Putamen (tissue), 1 donor: ENCODE results near the gene PXDC1.
A peak's percentile ranks its signal among the peaks of the same experiment; 100 is the strongest.

Source experiments
- DNase-seq: peaks from one replicate; pipeline ENCODE4 v3.0.0-alpha.2; 2016; ENCODE audit warnings: low spot score

The PXDC1 gene, protein sequence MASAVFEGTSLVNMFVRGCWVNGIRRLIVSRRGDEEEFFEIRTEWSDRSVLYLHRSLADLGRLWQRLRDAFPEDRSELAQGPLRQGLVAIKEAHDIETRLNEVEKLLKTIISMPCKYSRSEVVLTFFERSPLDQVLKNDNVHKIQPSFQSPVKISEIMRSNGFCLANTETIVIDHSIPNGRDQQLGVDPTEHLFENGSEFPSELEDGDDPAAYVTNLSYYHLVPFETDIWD

DNA sequence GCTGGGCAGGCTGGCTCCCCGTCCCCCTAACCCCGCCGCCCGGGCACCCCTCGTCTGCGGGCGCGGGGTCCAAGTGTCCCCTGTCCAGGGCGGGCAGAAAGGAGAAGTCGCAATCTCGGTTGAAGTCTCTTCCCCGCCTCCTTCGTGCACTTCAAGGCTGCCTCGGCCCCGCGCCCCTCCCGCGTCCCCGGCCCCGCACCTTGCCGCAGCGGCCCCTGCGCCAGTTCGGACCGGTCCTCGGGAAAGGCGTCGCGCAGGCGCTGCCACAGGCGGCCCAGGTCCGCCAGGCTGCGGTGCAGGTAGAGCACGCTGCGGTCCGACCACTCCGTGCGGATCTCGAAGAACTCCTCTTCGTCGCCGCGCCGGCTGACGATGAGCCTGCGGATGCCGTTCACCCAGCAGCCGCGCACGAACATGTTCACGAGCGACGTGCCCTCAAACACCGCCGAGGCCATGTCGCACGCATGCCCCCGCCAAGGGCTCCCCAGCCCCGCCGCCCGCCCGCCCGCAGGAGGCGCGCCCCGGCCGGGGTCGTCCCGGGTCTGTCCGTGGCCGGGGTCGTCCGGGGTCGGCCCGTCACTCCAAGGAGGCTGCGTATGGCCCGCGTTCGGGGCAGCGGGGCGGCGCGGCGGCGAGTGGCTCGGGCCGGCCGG lies at the start of gene PXDC1:
Gene PXDC1 (minus strand): TSS at position 637 of the 653 bp plus-strand sequence. CDS start 182 bp downstream, at position 455.
- DNase-seq, result no peak

DNA sequence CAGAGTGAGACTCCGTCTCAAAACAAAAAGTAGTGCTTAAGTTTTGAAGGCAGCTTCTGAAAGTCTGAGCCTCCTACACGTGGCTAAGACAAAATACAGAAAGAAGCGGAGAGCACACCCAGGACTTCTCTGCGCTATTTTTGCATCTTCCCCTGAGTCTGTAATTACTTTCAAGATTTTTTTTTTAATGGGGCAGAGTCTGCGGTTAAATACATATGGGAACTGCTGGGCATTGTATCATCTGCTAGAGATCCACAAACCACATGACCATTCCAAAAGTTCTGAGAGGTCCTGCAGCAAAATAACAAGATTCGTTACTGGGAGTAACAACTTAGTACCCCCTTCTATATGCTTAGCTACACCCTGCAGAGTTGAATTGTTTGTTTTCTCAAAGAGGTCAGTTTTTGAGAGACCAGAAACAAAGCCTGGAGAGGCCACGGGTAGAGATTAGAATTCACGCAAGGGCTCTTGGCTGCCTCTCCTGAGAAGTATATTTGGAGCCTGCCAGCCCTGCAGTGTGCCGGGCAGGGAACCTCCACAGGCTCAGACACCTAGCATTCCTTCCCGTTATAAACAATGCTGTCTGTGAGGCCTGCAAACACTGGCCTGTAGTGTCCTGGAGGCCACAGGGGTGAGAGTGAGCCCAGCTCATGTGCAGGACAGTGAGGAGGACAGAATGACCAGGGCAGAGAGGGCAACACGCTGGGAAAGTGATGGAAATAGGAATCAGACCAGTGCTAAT lies 49.5 kb upstream of the PXDC1 start:
- DNase-seq, result no peak

DNA sequence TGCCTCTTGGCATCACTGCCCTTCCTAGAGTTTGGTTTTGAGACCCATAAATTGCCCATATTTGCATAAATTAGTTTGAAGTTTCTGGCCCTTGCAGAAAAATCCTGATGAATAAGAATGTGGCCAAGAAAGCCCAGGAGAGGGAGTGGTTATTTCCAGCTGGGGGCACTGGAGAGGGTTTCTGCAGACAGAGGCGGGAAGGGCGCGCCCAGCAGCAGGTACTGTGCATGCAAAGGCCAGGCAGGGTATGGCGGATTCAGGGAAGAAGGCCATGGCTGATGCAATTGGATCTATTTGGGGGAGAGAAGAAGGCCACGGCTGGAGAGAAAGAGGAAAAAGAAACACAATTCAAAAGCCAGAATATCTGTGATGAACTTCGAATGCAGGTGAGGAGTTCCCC lies 48.2 kb upstream of the PXDC1 start:
- no peak for DNase-seq

DNA sequence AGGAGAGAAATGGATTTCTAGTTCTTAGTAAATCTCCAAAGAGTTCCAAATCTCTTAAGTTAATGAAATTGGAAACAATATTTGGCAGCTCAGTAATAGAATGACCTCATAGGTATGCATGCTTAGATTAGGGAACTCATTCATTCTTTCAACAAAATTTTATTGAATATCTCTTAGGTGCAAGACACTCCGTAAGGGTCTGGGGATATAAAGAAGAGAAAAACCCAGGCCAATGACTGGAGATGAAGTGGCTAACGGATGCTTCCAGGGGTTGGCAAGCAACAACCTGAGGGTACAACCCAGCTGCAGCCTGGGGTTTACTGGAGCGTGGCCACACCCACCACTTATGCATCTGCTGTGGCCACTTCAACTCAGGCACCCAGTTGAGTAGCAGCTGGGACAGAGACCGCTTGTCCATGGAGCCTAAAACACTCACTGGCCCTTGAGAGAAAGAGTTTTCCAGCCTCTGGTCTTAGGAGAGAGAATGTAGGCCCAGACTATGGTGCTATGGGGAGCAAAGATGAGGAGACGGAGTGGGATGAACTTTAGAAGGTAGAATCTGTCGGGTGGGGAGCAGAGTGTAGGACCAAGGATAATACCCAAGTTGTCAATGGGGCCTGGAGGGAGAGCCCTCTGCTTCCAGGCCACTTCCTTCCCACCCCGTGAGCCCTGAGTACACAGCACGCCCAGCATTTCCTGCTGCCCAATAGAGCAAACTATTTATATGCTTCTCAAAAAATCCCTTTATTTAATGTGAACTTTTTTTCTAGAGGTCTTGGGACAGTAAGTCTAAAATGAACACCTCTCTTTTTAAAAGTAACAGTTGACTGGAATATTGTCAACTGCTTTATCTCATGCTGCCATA lies 46.8 kb upstream of the PXDC1 start:
- no peak for DNase-seq

DNA sequence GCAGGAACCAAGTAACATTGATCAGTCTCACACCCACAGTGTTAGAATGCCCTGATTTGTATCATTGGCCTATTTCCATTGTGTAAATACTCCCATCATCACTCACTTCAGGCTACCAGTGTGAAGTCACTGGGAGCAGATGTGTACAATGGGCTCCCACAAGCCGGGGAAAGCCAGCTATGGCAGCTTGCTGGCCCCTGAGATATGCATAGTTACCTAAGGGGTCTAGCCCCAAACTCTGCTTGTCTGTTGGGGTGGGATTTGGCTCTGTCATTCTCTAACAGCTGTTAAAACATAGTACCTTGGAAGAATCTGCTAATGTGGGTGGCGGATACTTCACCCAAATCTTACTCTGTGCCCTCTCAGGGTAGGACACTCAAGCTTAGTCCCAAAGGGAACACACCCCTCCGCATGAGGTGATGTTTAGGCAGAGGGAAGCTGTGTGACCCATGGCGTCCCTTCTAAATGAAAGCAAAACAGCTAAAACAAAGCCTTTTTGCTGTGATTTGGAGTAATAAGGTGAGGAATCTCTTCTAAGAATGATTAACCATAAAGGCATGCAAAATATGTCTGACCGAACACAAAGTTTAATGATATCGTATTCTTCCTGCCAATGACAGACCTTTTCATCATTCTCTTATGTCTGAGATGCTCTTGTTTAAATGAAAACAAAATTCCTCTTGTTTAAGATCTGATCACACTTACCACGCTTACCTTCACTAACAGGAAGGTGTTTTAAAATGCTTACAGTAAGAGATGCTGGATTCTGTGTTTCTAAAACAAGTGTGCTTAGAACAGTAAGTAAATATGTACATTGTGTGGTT lies 45.9 kb upstream of the PXDC1 start:
- DNase-seq, result no peak

DNA sequence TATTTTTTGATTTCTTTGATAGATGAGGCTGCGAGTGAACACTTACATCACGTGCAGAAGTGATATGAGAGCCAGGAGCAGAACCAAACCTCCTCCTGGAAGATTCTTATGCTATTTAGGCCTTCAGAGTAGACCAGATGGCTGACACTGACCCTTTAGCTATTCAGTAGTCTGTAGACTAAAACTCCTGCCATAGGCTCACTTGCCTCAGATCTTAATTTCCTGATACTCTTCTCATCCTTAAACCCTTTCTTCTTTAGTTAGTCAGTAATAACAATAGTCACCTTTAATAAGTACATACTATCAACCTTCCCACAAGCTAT lies 45.2 kb upstream of the PXDC1 start:
- no peak for DNase-seq

DNA sequence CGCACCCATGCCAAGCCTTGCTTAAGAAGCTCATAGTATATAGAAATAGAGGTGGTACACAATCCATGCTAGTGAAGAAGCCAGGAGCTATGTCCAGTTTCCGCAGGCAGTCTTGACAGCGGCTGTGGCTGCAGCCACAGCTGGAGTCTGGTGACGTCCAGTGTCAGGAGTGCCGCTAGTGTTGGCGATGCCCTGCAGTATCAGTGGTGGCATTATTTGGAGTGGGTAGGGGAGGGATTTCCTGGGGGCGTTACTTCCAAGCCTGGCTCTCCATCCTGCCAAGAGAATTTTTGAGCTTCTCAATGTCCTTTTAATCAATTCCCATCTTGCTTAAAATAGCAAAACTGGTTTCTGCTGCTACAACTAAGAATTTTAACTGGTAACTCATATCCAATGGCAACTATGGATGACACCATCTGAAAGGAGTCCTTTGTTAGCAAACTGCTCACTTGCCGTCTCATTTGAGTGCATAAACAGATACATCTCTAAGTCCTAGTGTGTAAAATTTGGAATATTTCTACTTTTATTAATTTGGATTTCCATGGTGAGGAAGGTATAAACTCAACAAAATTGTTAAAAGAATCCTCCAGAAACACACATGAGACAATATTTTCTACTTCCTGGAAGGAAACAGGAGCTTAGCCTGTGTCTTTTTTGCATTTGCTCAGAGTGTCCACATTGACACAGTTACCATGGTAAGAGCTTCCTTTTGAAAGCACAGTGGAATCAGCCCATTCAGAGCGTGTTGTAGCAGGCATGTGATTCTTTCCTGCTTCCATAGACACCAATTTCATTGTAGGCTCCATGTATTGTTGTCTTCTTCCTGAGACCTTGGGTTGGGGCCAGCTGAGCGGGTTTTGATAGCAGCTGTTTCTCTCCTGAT lies 44.6 kb upstream of the PXDC1 start:
- DNase-seq, result peak; percentile 83

DNA sequence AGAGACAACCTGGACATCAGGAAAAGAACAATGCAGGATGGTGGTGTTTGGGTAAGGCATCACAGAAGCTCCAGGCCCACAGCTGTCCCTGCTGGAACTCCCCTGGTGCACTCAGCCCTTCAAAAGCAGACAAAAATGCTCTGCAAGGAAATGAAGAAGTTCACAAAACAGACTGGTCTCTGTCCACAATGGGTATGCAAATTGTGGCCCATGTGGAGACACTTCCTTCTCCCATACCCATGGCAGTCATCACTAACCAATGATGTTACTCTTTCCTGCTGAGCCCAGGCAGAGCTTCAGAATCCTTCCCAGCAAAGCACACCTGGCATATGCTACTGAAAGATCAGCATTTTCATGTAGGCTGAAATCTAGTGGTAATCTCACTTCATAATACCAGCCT lies 42.6 kb upstream of the PXDC1 start:
- no peak for DNase-seq

DNA sequence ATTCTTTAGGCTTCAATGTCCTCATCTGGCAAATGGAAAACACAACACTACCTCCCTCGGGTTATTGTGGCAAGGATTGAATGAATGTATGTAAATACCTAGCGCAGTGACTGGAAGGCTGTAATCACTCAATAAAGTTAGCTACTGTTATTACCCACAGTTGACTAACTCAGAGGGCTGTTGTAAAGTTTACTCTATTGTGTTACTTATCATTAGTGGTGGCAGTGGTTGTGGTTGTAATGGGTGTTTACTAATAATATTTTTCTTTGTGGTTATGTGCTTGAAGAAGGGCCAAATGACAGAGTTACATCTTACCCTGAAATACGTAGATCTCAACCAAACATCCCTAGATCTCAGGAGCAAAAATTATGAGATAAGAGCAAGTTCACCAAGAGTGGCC lies 42.0 kb upstream of the PXDC1 start:
- DNase-seq, result no peak

DNA sequence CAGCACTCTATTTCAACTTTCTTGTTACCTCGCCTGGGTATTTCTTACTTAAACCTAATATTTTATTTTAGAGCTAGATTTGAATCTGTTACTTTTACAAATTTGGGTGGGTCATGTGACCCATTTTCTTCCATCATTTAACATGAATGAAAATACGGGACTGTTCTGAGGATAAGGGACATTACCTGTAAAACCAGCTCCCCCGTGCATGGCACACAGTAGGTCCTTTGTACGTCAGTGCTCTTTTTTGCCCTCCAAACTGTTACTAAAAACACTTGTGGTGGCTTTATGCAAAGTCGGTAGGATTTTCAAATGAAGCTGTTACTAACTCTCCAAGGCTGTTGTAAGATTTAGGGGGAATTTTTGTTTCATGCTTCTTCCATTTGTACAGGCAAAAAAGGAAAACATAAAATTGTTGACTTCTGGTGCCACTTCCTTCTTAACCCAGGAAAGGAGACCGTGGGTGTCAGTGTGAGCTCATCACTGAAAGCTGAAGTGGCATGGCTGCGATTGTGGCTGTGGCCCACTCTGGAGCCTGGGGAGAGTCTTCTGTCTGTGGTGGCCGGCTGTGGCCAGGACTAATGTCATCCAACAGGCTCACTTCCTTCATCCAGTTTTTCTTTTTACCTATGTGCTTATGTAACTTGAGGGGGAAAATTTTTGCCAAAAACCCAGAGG lies 40.2 kb upstream of the PXDC1 start:
- DNase-seq, result no peak

DNA sequence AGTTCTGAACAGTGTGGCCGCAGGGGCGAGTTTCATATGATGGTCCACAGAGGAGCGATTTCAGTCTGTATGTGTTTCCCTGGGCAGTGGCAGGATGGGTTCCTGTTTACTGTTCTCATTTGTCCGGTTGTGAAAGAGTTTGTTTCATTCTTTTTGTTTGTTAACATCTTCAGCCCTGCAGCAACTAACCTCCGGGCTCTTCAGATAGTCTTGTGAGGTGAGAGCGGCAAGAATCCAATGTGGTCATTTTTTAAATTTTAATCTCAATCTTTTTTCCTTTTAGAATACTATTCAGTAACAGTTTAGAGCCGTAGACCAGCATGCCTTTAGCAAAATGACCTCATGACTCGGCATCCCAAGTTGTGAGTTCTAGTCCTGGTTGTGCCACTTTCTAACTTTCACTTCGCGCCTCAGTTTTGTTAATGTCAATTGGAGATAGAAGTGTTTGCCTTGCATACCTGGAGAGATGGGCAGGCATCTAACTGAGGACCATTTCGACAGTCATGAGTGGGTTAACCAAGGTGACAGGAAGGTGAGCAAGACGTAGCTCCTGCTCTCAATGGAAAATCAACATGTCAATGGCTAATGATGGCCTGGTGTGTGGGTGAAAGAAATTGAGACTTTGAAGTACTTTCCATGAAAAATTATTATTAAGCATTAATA lies 38.5 kb upstream of the PXDC1 start:
- DNase-seq, result no peak

DNA sequence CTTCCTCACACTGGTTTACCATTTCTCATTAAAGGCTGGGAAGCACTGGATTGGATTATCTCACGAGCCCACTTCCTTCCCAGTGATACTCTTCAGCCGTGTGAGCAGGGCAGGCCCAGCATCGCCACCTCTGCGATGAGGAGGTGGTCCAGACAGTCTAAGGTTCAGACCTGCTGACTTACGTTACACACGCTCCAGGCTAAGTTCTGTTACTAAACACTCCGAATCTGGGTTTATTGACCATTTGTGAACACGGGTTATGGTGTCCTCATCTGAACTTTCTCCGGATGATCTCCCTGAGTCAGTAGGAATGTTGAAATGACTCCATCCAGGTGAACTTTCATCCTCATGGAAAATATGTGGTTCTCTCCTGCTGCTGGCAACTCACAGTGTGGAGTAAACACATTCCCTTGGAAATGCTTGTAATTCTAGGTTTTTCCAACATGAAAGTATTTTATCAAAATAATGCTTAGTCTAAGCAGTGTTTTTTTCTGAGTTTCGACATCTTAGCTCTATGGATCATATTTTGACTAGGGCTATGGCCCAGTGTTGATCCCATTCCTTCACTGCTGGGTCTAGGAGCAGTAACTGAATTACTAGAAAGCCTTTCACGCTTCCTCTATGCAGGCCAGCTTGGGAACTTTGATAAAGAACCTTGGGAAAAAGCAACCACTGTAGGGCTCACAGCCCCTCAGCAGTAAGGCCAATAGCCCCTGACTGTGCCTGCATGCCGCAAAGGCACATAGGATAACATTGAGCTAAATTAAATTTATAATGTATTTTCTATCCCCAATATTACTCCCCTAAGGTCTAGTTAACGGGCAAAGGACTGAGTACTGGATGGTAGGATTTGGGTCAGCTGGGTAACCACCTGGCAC lies 37.7 kb upstream of the PXDC1 start:
- DNase-seq, result no peak

DNA sequence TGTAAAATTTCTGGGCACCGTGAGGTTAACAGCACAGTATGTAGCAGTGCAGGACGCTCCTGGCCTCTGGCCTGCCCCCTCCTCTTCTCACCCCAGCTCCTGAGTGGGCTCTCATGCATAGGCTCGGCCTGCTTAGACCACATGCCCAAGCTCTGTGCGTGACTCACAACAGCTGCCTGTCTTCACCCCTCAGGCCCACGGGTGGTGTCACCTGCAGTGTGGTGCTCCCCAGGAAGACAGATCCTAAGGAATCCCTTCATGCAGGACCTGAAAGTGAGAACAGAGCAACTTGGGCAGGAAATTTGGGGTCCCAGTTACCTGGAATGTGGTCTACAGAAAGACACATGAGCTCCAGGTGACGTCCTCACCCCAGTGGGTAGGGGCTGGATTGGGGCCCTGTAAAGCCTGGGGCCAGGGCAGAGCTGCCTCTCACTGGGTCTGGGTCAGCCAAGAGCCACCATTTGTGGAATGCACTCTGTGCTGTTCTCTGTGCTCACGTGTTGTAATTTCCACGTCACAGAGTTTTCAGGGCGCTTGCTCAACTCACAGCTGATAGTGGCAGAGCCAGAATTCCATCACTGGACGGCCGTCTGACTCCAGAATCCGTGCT lies 37.0 kb upstream of the PXDC1 start:
- DNase-seq, result no peak

DNA sequence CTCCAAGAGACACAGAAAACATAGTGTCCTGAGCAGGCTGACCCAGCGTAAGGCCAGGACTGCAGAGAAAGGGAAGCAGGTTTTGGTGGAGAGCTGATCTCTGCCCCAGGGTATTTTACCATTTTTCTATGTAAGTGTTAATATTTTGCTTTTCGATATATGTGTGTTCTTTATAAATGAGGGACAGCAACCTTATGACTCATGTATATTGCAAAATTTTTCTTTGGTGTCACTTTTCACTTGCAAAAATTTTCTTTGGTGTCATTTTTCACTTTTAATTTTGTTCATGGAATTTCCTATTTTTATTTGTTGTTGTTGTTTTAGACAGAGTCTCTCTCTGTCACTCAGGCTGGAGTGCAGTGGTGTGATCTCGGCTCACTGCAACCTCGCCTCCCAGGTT lies 34.6 kb upstream of the PXDC1 start:
- DNase-seq, result no peak

DNA sequence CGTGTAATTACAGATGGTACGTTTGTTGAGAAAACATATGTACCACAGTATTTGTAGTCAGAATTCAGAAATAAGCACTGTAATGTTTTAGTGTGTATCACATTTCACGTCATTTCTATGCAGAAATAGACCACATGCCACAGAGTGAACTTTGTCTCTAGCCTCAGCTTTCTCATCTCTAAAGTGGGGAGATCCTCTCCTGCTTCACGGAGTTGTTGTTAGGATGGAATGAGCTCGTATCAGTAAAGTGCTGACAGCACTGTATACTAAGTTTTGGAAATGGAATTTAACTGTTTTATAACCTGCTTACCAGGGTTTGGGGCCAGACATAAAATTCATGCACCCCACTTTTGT lies 34.2 kb upstream of the PXDC1 start:
- DNase-seq, result no peak

DNA sequence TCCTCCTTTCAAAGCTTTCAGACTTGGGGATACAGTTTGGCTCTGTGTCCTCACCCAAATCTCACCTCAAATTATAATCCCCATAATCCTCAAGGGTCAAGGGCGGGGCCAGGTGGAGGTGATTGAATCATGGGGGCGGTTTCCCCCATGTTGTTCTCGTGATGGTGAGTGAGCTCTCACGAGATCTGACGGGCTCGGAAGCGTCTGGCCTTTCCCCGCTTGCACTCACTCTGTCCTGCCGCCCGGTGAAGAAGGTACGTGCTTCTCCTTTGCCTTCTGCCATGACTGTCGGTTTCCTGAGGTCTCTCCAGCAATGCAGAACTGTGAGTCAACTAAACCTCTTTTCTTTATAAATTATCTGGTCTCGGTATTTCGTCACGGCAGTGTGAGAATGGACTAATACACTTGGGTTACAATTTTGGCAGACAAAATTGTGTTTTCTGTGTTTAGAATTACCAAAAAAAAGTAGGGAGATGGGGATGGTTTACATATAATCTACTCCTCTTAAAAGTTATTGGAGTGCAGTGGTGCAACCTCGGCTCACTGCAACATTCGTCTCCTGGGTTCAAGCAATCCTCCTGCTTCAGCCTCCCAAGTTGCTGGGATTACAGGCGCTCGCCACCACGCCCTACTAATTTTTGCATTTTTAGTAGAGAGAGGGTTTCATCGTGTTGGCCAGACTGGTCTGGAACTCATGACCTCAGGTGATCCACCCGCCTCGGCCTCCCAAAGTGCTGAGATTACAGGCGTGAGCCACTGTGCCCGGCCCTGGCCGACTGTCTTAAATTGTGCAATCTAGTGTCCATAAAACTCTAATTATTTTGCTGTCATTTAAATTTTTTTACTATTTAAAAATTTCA lies 33.6 kb upstream of the PXDC1 start:
- DNase-seq, result no peak

DNA sequence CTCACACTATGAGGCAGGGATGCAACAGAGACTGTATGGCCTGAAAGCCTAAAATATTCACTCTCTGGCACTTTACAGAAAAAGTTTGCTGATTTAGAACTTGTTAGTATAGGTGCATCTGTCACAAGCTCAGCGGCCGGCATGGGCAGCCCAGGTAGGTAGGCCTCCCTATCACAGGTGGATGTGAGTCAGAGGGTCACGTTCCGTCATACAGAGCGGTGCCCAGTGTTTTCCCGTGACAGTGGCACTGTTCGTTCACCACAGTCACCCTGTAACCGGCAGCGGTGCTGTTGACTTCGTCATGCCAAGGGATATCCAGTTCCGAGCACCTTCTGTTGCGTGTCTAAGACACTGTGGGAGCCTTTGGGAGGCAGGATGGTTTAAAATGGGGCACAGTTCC lies 32.9 kb upstream of the PXDC1 start:
- no peak for DNase-seq
